ENCODE measurements around the gene TBC1D22A. TPM values are rescaled to one million over a fixed set of nuclear protein-coding genes. Genes with fewer than 3 reads are reported as not detected.

Gene TBC1D22A
- polyA plus RNA-seq, 1 of the 3 experiments (the other 2 are of a cell fraction): 16.5 TPM

DNA sequence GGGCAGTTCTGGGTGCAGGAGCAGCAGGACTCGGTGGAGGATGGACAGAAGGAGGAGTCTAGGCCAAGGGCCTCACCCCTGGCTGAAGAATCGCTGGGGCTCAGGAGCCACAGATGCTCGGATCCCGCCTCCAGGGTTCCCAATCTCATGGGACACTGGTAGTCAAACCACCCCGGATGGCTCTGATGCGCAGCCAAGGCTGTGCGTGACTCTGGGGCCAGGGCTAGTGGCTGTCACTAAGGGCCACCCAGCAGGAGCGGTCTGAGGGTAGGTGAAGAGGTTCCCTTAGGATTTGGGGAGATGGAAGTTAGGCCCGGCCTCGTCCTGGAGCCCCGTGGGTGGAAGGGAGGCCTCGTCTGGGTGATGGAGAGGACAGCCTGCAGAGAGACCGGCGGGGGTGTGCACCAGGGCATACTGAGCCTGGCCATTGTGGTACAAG is 300.6 kb downstream of the TBC1D22A start:
- Histone ChIP-seq H3K36me3 (replicated peaks in 1 of 2; ENCODE audit: control insufficient read depth in 1 of 2, insufficient read depth in 2 of 2, low read length in 1 of 2) (peaks cover 0 to 2% of the 10 kb centered on the region in 2 experiments), H3K9me3 (no peaks in the 10 kb centered on the region), H3K4me1 (ENCODE audit: control insufficient read depth in 1 of 2, insufficient read depth in 2 of 2, low read depth in 1 of 2, low read length in 1 of 2) (no peaks in the 10 kb centered on the region; a peak in 1 of 4 replicates), H3K79me2 (ENCODE audit: insufficient read depth) (no peaks in the 10 kb centered on the region), H3K9ac (no peak overlapping the region), H3K9me2 (no peaks in the 10 kb centered on the region), H3F3A (replicated peaks; ENCODE audit: insufficient read depth) (no peaks in the 10 kb centered on the region), H3K27me3 (ENCODE audit: insufficient read depth) (no peaks in the 10 kb centered on the region), H3K4me3 (ENCODE audit: low read depth in 2 of 2, low read length in 1 of 2) (no peak overlapping the region), H4K20me1 (ENCODE audit: insufficient read depth) (no peaks in the 10 kb centered on the region), H2AFZ (ENCODE audit: low read depth) (no peak overlapping the region), H3K27ac (ENCODE audit: low read depth in 2 of 2, low read length in 1 of 2) (no peak overlapping the region), H3K4me2 (no peak overlapping the region)
- TF ChIP-seq NRF1 (IDR thresholded peaks at IDR 0.05; ENCODE audit: low read depth, low read length): no peak
- no peak for DNase-seq
- CTCF ChIA-PET: no interaction called here
- 98% methylated on average over 9 of the region's 14 CpGs for WGBS (ENCODE audit: low lambda C conversion rate)
- POLR2A ChIA-PET: no interaction called here

- no peaks in the 10 kb centered on the region for H3K27me3 ChIP-seq (ENCODE audit: insufficient read depth)
- POLR2A ChIA-PET: no interaction called here
- 92% methylated on average over 10 of the region's 10 CpGs for WGBS (ENCODE audit: low lambda C conversion rate)
- H2AFZ ChIP-seq (ENCODE audit: low read depth): no peak overlapping the region
- TF ChIP-seq ELF1 (IDR thresholded peaks at IDR 0.05): no peak
- no peak for TF ChIP-seq JUND (IDR thresholded peaks at IDR 0.05)
- no peak for TF ChIP-seq EP300 (IDR thresholded peaks at IDR 0.05; ENCODE audit: borderline replicate concordance in 1 of 2, low read depth in 1 of 2, low read length in 1 of 2)
- no peak for TF ChIP-seq IRF3 (IDR thresholded peaks at IDR 0.05; ENCODE audit: low read depth, low read length)
- TF ChIP-seq FOXJ3 (CRISPR knock-in tag; IDR thresholded peaks at IDR 0.05): no peak
- TF ChIP-seq TCF12 (IDR thresholded peaks at IDR 0.05): no peak
- TF ChIP-seq POLR2AphosphoS5 (IDR thresholded peaks at IDR 0.05; ENCODE audit: low read depth, low read length): no peak
- no peak for TF ChIP-seq NFIC (IDR thresholded peaks at IDR 0.05; ENCODE audit: borderline replicate concordance)
- no peak for TF ChIP-seq PBX3 (IDR thresholded peaks at IDR 0.05)
- no peak for TF ChIP-seq NRF1 (IDR thresholded peaks at IDR 0.05; ENCODE audit: low read depth, low read length)
- no peak for TF ChIP-seq MAX (IDR thresholded peaks at IDR 0.05; ENCODE audit: low read depth)
- TF ChIP-seq RXRA (IDR thresholded peaks at IDR 0.05; ENCODE audit: borderline replicate concordance, low read depth): no peak
- TF ChIP-seq FOSL2 (IDR thresholded peaks at IDR 0.05; ENCODE audit: borderline replicate concordance, low read depth): no peak
- no peak for TF ChIP-seq TAF1 (IDR thresholded peaks at IDR 0.05; ENCODE audit: borderline replicate concordance, low read depth, low read length)
- no peak for TF ChIP-seq RFX5 (IDR thresholded peaks at IDR 0.05; ENCODE audit: low read length)
- TF ChIP-seq MEF2A (IDR thresholded peaks at IDR 0.05; ENCODE audit: borderline replicate concordance, low read depth): no peak
- TF ChIP-seq YY1 (IDR thresholded peaks at IDR 0.05; ENCODE audit: low read depth): no peak
- TF ChIP-seq TEAD4 (IDR thresholded peaks at IDR 0.05; ENCODE audit: borderline replicate concordance, insufficient read depth): no peak
- TF ChIP-seq GATA2 (CRISPR knock-in tag; IDR thresholded peaks at IDR 0.05): no peak
- TF ChIP-seq CTCF (IDR thresholded peaks at IDR 0.05): no peak
- H4K20me1 ChIP-seq (ENCODE audit: insufficient read depth): no peaks in the 10 kb centered on the region
- H3K9me3 ChIP-seq: no peaks in the 10 kb centered on the region
- H3K27ac ChIP-seq (ENCODE audit: low read depth in 2 of 2, low read length in 1 of 2): no peak overlapping the region
- peaks cover 0 to 2% of the 10 kb centered on the region in 2 experiments for H3K36me3 ChIP-seq (replicated peaks in 1 of 2; ENCODE audit: control insufficient read depth in 1 of 2, insufficient read depth in 2 of 2, low read length in 1 of 2)
- no peak overlapping the region for H3K4me3 ChIP-seq (ENCODE audit: low read depth in 2 of 2, low read length in 1 of 2)
- no peaks in the 10 kb centered on the region; a peak in 1 of 4 replicates for H3K4me1 ChIP-seq (ENCODE audit: control insufficient read depth in 1 of 2, insufficient read depth in 2 of 2, low read depth in 1 of 2, low read length in 1 of 2)
- no peak overlapping the region for H3K4me2 ChIP-seq
- H3K9ac ChIP-seq: no peak overlapping the region
- H3F3A ChIP-seq (replicated peaks; ENCODE audit: insufficient read depth): no peaks in the 10 kb centered on the region
- no peaks in the 10 kb centered on the region for H3K79me2 ChIP-seq (ENCODE audit: insufficient read depth)
- CTCF ChIA-PET: no interaction called here
- H3K9me2 ChIP-seq: no peaks in the 10 kb centered on the region
- DNase-seq: no peak
Measured at GRCh38 chr22:47063606-47064005, 301.2 kb downstream of the TBC1D22A start.
